Heart right ventricle (tissue), 16 donors: ENCODE data around the gene SF3A1. TPM values are rescaled to one million over a fixed set of nuclear protein-coding genes. Genes with fewer than 3 reads are reported as not detected.
A peak's percentile ranks its signal among the peaks of the same experiment; 100 is the strongest.

ENCODE experiments used
- ATAC-seq, 8 donors: fragments of 200-7000 bp; cut with Tn5 transposase; one replicate each; pipeline ENCODE4 v1.9.1; 2020; ENCODE audit warnings: mild to moderate bottlenecking in 8 of 8, moderate library complexity in 8 of 8, moderate number of reproducible peaks in 1 of 8
- DNase-seq, 2 donors: peaks; one replicate each; pipeline ENCODE4 v3.0.0-alpha.2; 2020
- H3K27ac ChIP-seq, 10 donors: fragments of 200-600 bp; sonication (generic) in 2 of 10; one replicate each; pipeline versions ENCODE4 v1.5.0 to v1.8.0; 2020 to 2022; ENCODE audit warnings: mild to moderate bottlenecking in 3 of 10
- H3K27me3 ChIP-seq, 7 donors: fragments of 200-600 bp; one replicate each; pipeline ENCODE4 v1.8.0; 2021 to 2022; ENCODE audit warnings: mild to moderate bottlenecking in 2 of 7
- H3K36me3 ChIP-seq, 9 donors: fragments of 200-600 bp; sonication (generic) in 1 of 9; one replicate each; pipeline versions ENCODE4 v1.5.0 to v1.8.0; 2020 to 2022; ENCODE audit warnings: mild to moderate bottlenecking in 2 of 9
- H3K4me1 ChIP-seq, 9 donors: fragments of 200-600 bp; sonication (generic) in 1 of 9; one replicate each; pipeline versions ENCODE4 v1.5.0 to v1.8.0; 2020 to 2022; ENCODE audit warnings: mild to moderate bottlenecking in 4 of 9
- H3K4me3 ChIP-seq, 10 donors: fragments of 200-600 bp; sonication (generic) in 2 of 10; one replicate each; pipeline versions ENCODE4 v1.5.0 to v1.8.0; 2020 to 2022; ENCODE audit warnings: mild to moderate bottlenecking in 7 of 10, moderate library complexity in 2 of 10
- H3K9me3 ChIP-seq, 11 donors: fragments of 200-600 bp in 10 of 11; sonication (generic) in 2 of 11; one replicate each; pipeline versions ENCODE4 v1.5.0 to v1.8.0; 2013 to 2022; ENCODE audit warnings: mild to moderate bottlenecking in 2 of 11, control low read depth in 1 of 11, moderate library complexity in 1 of 11
- WGBS, 2 donors: extraction: QIAGEN DNeasy Blood & Tissue Kit; methylation state at CpG; one replicate each; pipeline ENCODE4 v1.1.7; 2013; ENCODE audit warnings: inconsistent platforms in 1 of 2; 5-methylcytosine and 5-hydroxymethylcytosine counted together
- intact Hi-C, 10 donors: fragments of 100-400 bp; cut with DNase I; formaldehyde crosslinking; loops; one replicate each; pipeline versions ENCODE4 v1.11.1 to v1.14.2; 2022
- polyA plus RNA-seq, 2 donors: library from polyadenylated mRNA; stranded (reverse); fragments of 200-250 nt; gene quantifications; one replicate each; pipeline ENCODE4 v1.2.3, GENCODE V29; 2013
- total RNA-seq, 10 donors: library from RNA; stranded (reverse); fragmentation: NEBNext Ultra II Directional in 3 of 10; extraction: Animal tissue kit (Norgen Biotek cat#: 25700) in 3 of 10; gene quantifications; one replicate each; pipeline versions ENCODE4 v1.2.1 to v1.2.4, GENCODE V29; 2021 to 2023
- TF ChIP-seq, protein P1 (sequence below), 9 donors: fragments of 200-600 bp; sonication (generic) in 2 of 9; IDR thresholded peaks; one replicate each; pipeline versions ENCODE4 v1.5.0 to v1.8.0; 2021 to 2022; ENCODE audit warnings: antibody characterized with exemption in 9 of 9, mild to moderate bottlenecking in 5 of 9, moderate library complexity in 1 of 9
- donor health status: Arrhythmogenic right ventricular cardiomyopathy.
- donor health status: ischemic (EF 13 %, LVEDD 7.1; RV severe dilation, severe dysfunction).
- donor health status: healthy with polysubstance abuse.
- donor health status: DM: no; HTN: yes; CAD: no.
- donor health status: DM: no; HTN: no; CAD: no.
- donor health status: ischemic (EF 25% LVEDD 6.9; RV normal size, moderate dysfunction).
- donor health status: ischemic (EF 25% LVEDD 5.7; RV mildly dilated, moderate dysfunction).
- donor health status: healthy.
- donor health status: DM: yes; HTN: yes; CAD: no.
- donor health status: Ischemic cardiomyopathy.
- donor health status: ischemic (EF 35%, LVEDD 5.7; RV mildly dilated, moderate dysfunction).
- donor health status: nonischemic (EF 11% LVEDD 7.7; RV severe dilation, severe dysfunction).
- donor health status: DM: yes; HTN: yes; CAD: no.
- donor health status: PGD.
- donor health status: ischemic (EF 29% LVEDD 5.4; RV normal size, mild dysfunction).
- donor health status: nonischemic (EF 23%, LVEDD 6.1; RV moderate dilation, normal function).

The SF3A1 gene
- total and polyA plus RNA-seq, 12 donors, result 13.2 to 132 (median 103) TPM

DNA sequence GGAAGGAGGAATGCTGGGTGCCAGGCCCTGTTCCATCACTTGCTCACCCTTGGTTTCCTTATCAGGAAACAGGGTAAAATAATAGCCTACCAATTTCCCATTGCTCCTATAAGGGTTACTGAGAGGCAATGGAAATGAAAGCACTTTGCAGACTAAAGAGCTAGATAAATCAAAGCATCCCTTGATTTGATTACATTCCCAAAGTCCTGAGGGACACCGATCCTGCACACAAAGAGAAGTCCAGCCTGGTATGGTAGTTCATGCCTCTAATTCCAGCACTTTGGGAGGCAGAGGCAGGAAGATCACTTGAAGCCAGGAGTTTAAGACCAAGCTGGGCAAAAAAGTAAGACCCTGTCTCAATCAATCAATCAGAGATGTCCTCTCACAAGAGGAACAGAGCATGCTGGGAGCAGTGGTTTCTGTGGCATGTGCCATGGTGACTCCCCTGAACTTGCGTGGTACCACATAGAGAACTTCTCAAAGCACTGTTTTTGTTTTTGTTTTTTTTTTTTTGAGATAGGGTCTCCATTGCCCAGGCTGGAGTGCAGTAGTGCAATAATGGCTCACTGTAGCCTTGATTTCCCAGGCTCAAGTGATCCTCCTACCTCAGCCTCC, 40.6 kb downstream of the SF3A1 start:
- no peaks in the 10 kb centered on the region for H3K9me3 ChIP-seq
- H3K4me1 ChIP-seq, result peaks cover 22 to 100% (median 76%) of the 10 kb centered on the region in 9 donors
- 90 to 92% methylated on average over 2 of the region's 2 CpGs for WGBS, 2 donors
- H3K27ac ChIP-seq, result peak overlapping the region in 3 of 10 donors; percentile 9 to 37 (median 11)
- DNase-seq, result no peak
- TF ChIP-seq, protein P1, sequence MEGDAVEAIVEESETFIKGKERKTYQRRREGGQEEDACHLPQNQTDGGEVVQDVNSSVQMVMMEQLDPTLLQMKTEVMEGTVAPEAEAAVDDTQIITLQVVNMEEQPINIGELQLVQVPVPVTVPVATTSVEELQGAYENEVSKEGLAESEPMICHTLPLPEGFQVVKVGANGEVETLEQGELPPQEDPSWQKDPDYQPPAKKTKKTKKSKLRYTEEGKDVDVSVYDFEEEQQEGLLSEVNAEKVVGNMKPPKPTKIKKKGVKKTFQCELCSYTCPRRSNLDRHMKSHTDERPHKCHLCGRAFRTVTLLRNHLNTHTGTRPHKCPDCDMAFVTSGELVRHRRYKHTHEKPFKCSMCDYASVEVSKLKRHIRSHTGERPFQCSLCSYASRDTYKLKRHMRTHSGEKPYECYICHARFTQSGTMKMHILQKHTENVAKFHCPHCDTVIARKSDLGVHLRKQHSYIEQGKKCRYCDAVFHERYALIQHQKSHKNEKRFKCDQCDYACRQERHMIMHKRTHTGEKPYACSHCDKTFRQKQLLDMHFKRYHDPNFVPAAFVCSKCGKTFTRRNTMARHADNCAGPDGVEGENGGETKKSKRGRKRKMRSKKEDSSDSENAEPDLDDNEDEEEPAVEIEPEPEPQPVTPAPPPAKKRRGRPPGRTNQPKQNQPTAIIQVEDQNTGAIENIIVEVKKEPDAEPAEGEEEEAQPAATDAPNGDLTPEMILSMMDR (IDR thresholded peaks at IDR 0.05), result no peak
- peaks cover 0 to 19% (median 0%) of the 10 kb centered on the region in 9 donors for H3K36me3 ChIP-seq
- H3K27me3 ChIP-seq, result no peaks in the 10 kb centered on the region
- ATAC-seq, result no peak
- intact Hi-C loops, result no loop called here
- no peak overlapping the region for H3K4me3 ChIP-seq

DNA sequence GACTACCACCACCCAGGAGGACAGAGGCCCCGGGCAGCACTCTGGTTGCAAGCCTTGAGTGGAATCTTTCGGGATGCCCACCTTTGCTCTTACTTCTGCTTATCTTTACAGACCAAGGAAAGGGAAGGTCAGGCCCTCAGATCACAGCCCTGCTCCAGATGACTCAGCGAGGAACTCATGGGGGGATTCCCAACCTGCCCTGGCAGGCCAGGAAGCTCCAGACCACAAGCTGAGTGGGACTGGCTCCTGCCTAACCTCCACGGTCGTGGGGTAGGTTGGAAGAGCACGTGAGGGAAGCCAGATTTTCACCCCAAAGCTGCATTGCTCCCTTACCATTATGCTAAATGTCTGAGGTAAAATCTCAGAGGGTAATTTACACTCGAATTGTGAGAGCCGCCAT, 41.8 kb downstream of the SF3A1 start:
- WGBS, 2 donors, result 73 to 82% methylated on average over 8 of the region's 8 CpGs
- TF ChIP-seq, protein P1 (IDR thresholded peaks at IDR 0.05), result no peak
- intact Hi-C loops, result no loop called here

DNA sequence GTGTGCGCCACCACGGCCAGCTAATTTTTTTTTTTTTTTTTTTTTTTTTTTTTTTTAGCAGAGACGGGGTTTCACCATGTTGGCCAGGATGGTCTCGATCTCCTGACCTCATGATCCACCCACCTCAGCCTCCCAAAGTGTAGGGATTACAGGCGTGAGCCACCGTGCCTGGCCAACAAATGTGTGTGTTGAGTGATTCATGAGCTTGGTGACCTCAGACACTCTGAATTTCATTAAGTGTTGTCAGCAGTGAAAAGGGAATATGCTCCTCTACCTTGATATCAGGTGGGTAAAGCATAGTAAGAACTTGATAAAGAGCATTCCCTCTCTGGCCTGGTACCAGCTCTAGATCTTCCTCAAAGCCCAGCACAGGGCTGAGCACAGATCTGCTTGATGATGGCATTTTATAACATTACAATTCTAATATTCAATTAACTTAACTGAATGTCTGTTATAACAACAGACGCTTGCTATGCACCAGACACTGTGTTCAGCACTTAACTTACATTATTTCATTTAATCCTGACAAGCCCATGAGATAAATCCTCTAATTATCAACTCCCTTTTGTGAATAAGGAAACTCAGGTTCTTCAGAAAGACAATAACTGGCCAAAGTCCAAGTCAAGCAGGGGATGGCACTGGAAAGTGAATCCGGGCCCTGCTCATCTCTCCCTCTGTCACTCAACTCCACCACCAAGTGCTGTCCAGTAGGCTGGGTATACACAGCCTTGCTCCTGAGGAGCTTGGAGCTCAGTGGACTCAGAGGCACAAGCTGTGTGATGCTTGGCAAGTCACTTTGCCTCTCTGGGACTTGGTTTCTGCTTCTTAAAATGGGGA, 42.9 kb downstream of the SF3A1 start:
- WGBS, 2 donors, result 83 to 88% methylated on average over 5 to 6 of the region's 8 CpGs
- ATAC-seq (no peak), DNase-seq (no peak)
- Histone ChIP-seq H3K4me1 (peaks cover 35 to 100% (median 76%) of the 10 kb centered on the region in 9 donors), H3K4me3 (no peak overlapping the region), H3K36me3 (peaks cover 0 to 5% (median 0%) of the 10 kb centered on the region in 9 donors), H3K9me3 (no peaks in the 10 kb centered on the region), H3K27ac (peak overlapping the region in 2 of 10 donors; percentile 4 to 8), H3K27me3 (no peaks in the 10 kb centered on the region)
- intact Hi-C loops, result no loop called here
- TF ChIP-seq, protein P1 (IDR thresholded peaks at IDR 0.05), result no peak

More for the DNA sequence above, 41.8 kb downstream of the SF3A1 start:
- Histone ChIP-seq H3K27me3 (no peaks in the 10 kb centered on the region), H3K4me3 (no peak overlapping the region), H3K4me1 (peaks cover 34 to 100% (median 76%) of the 10 kb centered on the region in 9 donors), H3K36me3 (peaks cover 0 to 9% (median 0%) of the 10 kb centered on the region in 9 donors), H3K27ac (peak overlapping the region in 3 of 10 donors; percentile 7 to 37 (median 9)), H3K9me3 (no peaks in the 10 kb centered on the region)
- DNase-seq, result no peak
- ATAC-seq, result no peak

DNA sequence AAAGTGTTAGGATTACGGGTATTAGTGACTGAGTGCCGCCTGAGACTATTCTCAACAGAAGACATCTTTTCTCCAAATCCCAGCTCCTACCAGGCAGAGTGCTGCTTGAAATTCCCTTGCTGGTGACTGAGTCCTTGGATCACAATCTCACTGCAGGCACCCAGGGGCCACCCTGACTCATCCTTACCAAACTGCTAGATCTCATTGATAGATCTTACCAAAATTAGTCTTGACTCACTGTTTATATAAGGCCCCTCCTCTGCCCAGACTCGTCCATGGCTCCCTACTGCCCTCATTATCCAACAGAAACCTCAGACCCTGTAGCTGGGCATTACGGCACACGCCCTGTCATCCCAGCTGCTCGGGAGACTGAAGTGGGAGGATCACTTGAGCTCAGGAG, 44.6 kb downstream of the SF3A1 start:
- no peak for ATAC-seq
- H3K4me3 ChIP-seq, result no peak overlapping the region
- WGBS, 2 donors, result 91 to 93% methylated on average over 6 of the region's 6 CpGs
- no peak for DNase-seq
- TF ChIP-seq, protein P1 (IDR thresholded peaks at IDR 0.05), result no peak
- H3K9me3 ChIP-seq, result no peaks in the 10 kb centered on the region
- peaks cover 34 to 100% (median 84%) of the 10 kb centered on the region in 9 donors for H3K4me1 ChIP-seq
- H3K27ac ChIP-seq, result peak overlapping the region; percentile 22 to 92 (median 74)
- H3K36me3 ChIP-seq, result peaks cover 0 to 5% (median 0%) of the 10 kb centered on the region in 9 donors
- intact Hi-C loops, result no loop called here
- H3K27me3 ChIP-seq, result no peaks in the 10 kb centered on the region
